Astrocyte (in vitro differentiated cells and primary cell): Measurements from ENCODE around the gene LAMA4.

Experiments used
- EZH2 ChIP-seq: IDR thresholded peaks from 2 replicates; pipeline ENCODE4 v1.6.1; 2012; ENCODE audit warnings: mild to moderate bottlenecking, low read length, inconsistent platforms; ENCODE audit not compliant: insufficient read depth
- TF ChIP-seq, protein P1 (sequence below): IDR thresholded peaks from 2 replicates; pipeline ENCODE4 v1.5.1; 2011; ENCODE audit warnings: low read depth, mild to moderate bottlenecking, inconsistent platforms, low read length, moderate library complexity; ENCODE audit not compliant: insufficient read depth

DNA sequence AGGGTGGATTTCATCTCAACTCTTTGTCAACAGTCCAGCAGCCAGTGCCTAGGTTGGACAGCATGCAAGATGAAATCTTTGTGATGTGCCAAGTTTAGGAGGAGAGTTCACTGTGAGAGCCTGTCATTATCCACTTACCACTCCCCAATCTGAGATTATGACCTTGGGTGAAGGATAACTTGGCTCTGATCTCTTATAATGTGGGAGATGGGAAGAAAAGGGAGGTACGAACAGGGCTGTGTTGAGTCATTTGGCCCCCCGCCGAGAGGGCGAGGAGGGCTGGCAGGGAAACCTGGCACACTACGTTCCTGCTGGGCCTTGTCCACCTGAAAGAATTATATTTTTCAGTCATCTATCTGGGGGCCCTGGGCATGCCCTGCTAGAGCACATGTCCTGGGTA is 35.8 kb downstream of the LAMA4 start:
- TF ChIP-seq, protein P1, sequence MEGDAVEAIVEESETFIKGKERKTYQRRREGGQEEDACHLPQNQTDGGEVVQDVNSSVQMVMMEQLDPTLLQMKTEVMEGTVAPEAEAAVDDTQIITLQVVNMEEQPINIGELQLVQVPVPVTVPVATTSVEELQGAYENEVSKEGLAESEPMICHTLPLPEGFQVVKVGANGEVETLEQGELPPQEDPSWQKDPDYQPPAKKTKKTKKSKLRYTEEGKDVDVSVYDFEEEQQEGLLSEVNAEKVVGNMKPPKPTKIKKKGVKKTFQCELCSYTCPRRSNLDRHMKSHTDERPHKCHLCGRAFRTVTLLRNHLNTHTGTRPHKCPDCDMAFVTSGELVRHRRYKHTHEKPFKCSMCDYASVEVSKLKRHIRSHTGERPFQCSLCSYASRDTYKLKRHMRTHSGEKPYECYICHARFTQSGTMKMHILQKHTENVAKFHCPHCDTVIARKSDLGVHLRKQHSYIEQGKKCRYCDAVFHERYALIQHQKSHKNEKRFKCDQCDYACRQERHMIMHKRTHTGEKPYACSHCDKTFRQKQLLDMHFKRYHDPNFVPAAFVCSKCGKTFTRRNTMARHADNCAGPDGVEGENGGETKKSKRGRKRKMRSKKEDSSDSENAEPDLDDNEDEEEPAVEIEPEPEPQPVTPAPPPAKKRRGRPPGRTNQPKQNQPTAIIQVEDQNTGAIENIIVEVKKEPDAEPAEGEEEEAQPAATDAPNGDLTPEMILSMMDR: no peak
- TF ChIP-seq EZH2: no peak
